GM19324 (cell line): ENCODE measurements around the gene RASGRP3.
"Not testable (repeated sequence)": the region's sequence is repeated elsewhere in the genome, so short reads cannot be mapped to it uniquely, and the experiment has no call there.

ENCODE experiments used
- ATAC-seq: cut with Tn5 transposase; IDR thresholded peaks from one replicate; pipeline ENCODE4 v1.9.1; 2021; ENCODE audit warnings: mild to moderate bottlenecking, moderate library complexity; ENCODE audit not compliant: unreplicated experiment, low FRiP score

Gene RASGRP3

GRCh38 chr2:33453905-33454479 is 22.5 kb upstream of the RASGRP3 start:
- ATAC-seq, result no peak

- ATAC-seq, result no peak
Measured at GRCh38 chr2:33457556-33458247, 18.7 kb upstream of the RASGRP3 start.

- ATAC-seq, result no peak
Measured at GRCh38 chr2:33458248-33458819, 18.1 kb upstream of the RASGRP3 start.

- ATAC-seq, result no peak
Measured at GRCh38 chr2:33459745-33460144, 16.7 kb upstream of the RASGRP3 start.

- ATAC-seq, result not testable (repeated sequence)
Measured at GRCh38 chr2:33462512-33462911, 13.9 kb upstream of the RASGRP3 start.

GRCh38 chr2:33467413-33467812 is 9.0 kb upstream of the RASGRP3 start:
- no peak for ATAC-seq

- no peak for ATAC-seq
Measured at GRCh38 chr2:33469238-33469637, 7.2 kb upstream of the RASGRP3 start.

- ATAC-seq, result peak; percentile 47
Measured at GRCh38 chr2:33475224-33476130, 972 bp upstream of the RASGRP3 start.

- no peak for ATAC-seq
Measured at GRCh38 chr2:33476793-33477190, 343 bp downstream of the RASGRP3 start.

GRCh38 chr2:33477473-33478468 is 1.3 kb downstream of the RASGRP3 start:
- peak; percentile 25 for ATAC-seq

GRCh38 chr2:33478968-33479731 is 2.7 kb downstream of the RASGRP3 start:
- ATAC-seq, result no peak

GRCh38 chr2:33482518-33482917 is 6.1 kb downstream of the RASGRP3 start:
- ATAC-seq, result no peak

- no peak for ATAC-seq
Measured at GRCh38 chr2:33484042-33484621, 7.7 kb downstream of the RASGRP3 start.

- ATAC-seq, result no peak
Measured at GRCh38 chr2:33485051-33485450, 8.6 kb downstream of the RASGRP3 start.

GRCh38 chr2:33486544-33486943 is 10.1 kb downstream of the RASGRP3 start:
- no peak for ATAC-seq

- ATAC-seq, result no peak
Measured at GRCh38 chr2:33488178-33488690, 11.8 kb downstream of the RASGRP3 start.

GRCh38 chr2:33488715-33489540 is 12.5 kb downstream of the RASGRP3 start:
- ATAC-seq, result no peak
